HepG2 (cell line): ENCODE results near the gene NUDT17. TPM values are rescaled to one million over a fixed set of nuclear protein-coding genes. Genes with fewer than 3 reads are reported as not detected.

Experiments used
- EED ChIP-seq: sonication (generic); formaldehyde crosslinking; IDR thresholded peaks from 2 replicates; pipeline ENCODE4 v1.5.0; 2020; ENCODE audit warnings: mild to moderate bottlenecking, missing genetic modification reagents
- HNRNPH1 ChIP-seq: fragments of 200-400 bp; formaldehyde crosslinking; optimal IDR thresholded peaks from 2 replicates; pipeline ENCODE3; 2017; ENCODE audit warnings: mild to moderate bottlenecking, low read depth, low read length
- HOXA7 ChIP-seq: sonication (generic); formaldehyde crosslinking; IDR thresholded peaks from 2 replicates; pipeline ENCODE4 v1.8.1; 2022; ENCODE audit warnings: mild to moderate bottlenecking, missing genetic modification reagents, moderate library complexity
- MAF1 ChIP-seq: sonication (generic); formaldehyde crosslinking; IDR thresholded peaks from 2 replicates; pipeline ENCODE4 v1.5.0; 2020; ENCODE audit warnings: missing genetic modification reagents, borderline replicate concordance
- MAFF ChIP-seq: IDR thresholded peaks from 2 replicates; pipeline ENCODE4 v1.6.1; 2011; ENCODE audit warnings: low read depth, low read length, improper control_type of control experiment
- MYC ChIP-seq: sonication (generic); formaldehyde crosslinking; IDR thresholded peaks from 2 replicates; pipeline ENCODE4 v1.9.0; 2021; ENCODE audit warnings: missing genetic modification reagents, borderline replicate concordance
- THRA ChIP-seq: sonication (generic); formaldehyde crosslinking; IDR thresholded peaks from 2 replicates; pipeline ENCODE4 v1.4.0; 2020; ENCODE audit warnings: missing genetic modification reagents, borderline replicate concordance
- TP53 ChIP-seq: sonication (generic); formaldehyde crosslinking; conservative IDR thresholded peaks from 2 replicates; pipeline ENCODE4 v1.4.0; 2020; ENCODE audit warnings: missing genetic modification reagents
- ZNF142 ChIP-seq: sonication (generic); formaldehyde crosslinking; IDR thresholded peaks from 2 replicates; pipeline ENCODE4 v1.4.0; 2020; ENCODE audit warnings: missing genetic modification reagents
- ZNF598 ChIP-seq: sonication (generic); formaldehyde crosslinking; IDR thresholded peaks from 2 replicates; pipeline ENCODE4 v1.5.1; 2020; ENCODE audit warnings: mild to moderate bottlenecking, missing genetic modification reagents, borderline replicate concordance
- polyA plus RNA-seq, 8 experiments: library from polyadenylated mRNA; depleted of rRNA in 3 of 8; stranded (reverse) in 7 of 8; unstranded in 1 of 8; fragments of >200 nt; fragmentation: Illumina TruSeq in 4 of 8; extraction: Trizol in 4 of 8; gene quantifications; 2 replicates each; pipeline versions ENCODE4 v1.2.1 to v1.2.3, GENCODE V29; 2011 to 2016; ENCODE audit warnings: low read depth in 4 of 8, missing spikeins in 1 of 8, mixed read lengths in 1 of 8; ENCODE audit not compliant: insufficient read depth in 1 of 8
- total RNA-seq, 5 experiments: library from RNA; depleted of rRNA; stranded (reverse); fragments of >200 nt; fragmentation: Illumina TruSeq; extraction: Trizol; gene quantifications; 2 replicates each; pipeline ENCODE4 v1.2.3, GENCODE V29; 2016; ENCODE audit warnings: low read depth in 1 of 5
- TF ChIP-seq, protein P1 (sequence below): sonication (generic); formaldehyde crosslinking; IDR thresholded peaks from 2 replicates; pipeline ENCODE4 v1.4.0; 2020; ENCODE audit warnings: low read depth, missing genetic modification reagents
- TF ChIP-seq, protein P2 (sequence below): IDR thresholded peaks from 2 replicates; pipeline ENCODE4 v1.6.1; 2016

NUDT17 gene
- total and polyA plus RNA-seq, 2 of the 13 experiments (the other 11 are each of a cell fraction or from before 2014, with no cell fraction given): 2.6 to 5.8 TPM

- TF ChIP-seq HNRNPH1: no peak
- TF ChIP-seq HOXA7: no peak
- TF ChIP-seq TP53 (CRISPR knock-in tag): peak; percentile 78; the same call in 1 of the 2 replicates
- 0 out of 2 replicates have a peak, but pooled peaks have one; percentile 25 for TF ChIP-seq MAFF
- no peak for TF ChIP-seq EED
- peak; percentile 80 for TF ChIP-seq ZNF142
- TF ChIP-seq, protein P1, sequence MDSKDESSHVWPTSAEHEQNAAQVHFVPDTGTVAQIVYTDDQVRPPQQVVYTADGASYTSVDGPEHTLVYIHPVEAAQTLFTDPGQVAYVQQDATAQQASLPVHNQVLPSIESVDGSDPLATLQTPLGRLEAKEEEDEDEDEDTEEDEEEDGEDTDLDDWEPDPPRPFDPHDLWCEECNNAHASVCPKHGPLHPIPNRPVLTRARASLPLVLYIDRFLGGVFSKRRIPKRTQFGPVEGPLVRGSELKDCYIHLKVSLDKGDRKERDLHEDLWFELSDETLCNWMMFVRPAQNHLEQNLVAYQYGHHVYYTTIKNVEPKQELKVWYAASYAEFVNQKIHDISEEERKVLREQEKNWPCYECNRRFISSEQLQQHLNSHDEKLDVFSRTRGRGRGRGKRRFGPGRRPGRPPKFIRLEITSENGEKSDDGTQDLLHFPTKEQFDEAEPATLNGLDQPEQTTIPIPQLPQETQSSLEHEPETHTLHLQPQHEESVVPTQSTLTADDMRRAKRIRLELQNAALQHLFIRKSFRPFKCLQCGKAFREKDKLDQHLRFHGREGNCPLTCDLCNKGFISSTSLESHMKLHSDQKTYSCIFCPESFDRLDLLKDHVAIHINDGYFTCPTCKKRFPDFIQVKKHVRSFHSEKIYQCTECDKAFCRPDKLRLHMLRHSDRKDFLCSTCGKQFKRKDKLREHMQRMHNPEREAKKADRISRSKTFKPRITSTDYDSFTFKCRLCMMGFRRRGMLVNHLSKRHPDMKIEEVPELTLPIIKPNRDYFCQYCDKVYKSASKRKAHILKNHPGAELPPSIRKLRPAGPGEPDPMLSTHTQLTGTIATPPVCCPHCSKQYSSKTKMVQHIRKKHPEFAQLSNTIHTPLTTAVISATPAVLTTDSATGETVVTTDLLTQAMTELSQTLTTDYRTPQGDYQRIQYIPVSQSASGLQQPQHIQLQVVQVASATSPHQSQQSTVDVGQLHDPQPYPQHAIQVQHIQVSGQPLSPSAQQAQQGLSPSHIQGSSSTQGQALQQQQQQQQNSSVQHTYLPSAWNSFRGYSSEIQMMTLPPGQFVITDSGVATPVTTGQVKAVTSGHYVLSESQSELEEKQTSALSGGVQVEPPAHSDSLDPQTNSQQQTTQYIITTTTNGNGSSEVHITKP (CRISPR knock-in tag): peak; percentile 75; the same call in 1 of the 2 replicates
- TF ChIP-seq ZNF598: no peak
- TF ChIP-seq THRA (CRISPR knock-in tag): peak; percentile 73
- no peak for TF ChIP-seq MAF1 (CRISPR knock-in tag)
- TF ChIP-seq, protein P2, sequence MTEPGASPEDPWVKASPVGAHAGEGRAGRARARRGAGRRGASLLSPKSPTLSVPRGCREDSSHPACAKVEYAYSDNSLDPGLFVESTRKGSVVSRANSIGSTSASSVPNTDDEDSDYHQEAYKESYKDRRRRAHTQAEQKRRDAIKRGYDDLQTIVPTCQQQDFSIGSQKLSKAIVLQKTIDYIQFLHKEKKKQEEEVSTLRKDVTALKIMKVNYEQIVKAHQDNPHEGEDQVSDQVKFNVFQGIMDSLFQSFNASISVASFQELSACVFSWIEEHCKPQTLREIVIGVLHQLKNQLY (CRISPR knock-in tag): peak; percentile 28; the same call in 1 of the 2 replicates
- TF ChIP-seq MYC: no peak
These were observed 46.4 kb downstream of the NUDT17 start (continued) for GRCh38 chr1:145891587-145892485.
